Breast epithelium (tissue), 3 donors: ENCODE data around the gene PRDM2.

ENCODE experiments used
- CTCF ChIP-seq, 3 donors: fragments of 450-650 bp; IDR thresholded peaks; one replicate each; pipeline ENCODE4 v1.5.1; 2016 to 2017; ENCODE audit warnings: antibody characterized with exemption in 3 of 3, mild to moderate bottlenecking in 3 of 3, moderate library complexity in 3 of 3
- POLR2A ChIP-seq: fragments of 450-650 bp; IDR thresholded peaks from one replicate; pipeline ENCODE4 v1.6.1; 2016; ENCODE audit warnings: antibody characterized with exemption, mild to moderate bottlenecking, moderate library complexity

DNA sequence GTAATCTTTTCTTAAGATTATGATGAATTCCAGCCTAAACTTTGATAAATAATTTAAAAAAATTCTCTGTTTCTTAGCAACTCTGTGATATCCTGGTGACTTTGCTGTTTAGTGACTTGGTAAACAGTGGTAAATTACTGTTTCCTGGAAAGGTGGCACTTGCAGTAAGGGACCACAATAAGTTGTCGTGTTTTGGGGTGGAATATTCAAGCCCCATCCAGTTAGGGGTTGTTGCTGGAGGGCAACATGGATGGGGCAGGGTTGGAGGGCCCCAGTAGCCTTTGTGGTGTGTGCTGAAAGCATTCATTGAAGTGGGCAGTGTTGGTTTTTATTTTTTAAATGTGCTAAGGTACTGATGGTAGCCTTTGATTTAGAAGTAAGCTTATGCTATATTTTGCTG lies 30.3 kb downstream of the PRDM2 start:
- TF ChIP-seq CTCF (IDR thresholded peaks at IDR 0.05) (no peak), POLR2A (no peak)
